DMS79 treated with DMSO at 0.1 percent for 48 hours (cell line): ENCODE measurements around the gene ZGRF1.
"Not testable (repeated sequence)": the region's sequence is repeated elsewhere in the genome, so short reads cannot be mapped to it uniquely, and the experiment has no call there.

Source experiments
- DNase-seq: peaks from one replicate; lab custom pipeline; 2025; lab: John Stamatoyannopoulos, UW

The ZGRF1 gene

DNA sequence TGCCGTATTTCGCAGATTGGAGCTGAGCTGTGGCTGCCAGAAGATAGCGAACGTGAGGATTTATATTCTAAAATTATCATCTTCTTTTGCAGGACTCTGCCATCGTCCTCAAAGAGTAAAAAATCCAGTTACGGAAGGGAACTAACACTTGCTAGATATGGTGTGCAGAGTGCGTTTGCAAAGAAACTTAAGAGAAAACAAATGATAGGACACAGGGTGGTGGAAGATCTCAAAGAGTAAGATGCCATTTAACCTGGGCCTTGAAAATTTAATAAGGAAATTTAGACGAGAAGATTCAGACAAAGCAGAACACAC, 800 bp upstream of the ZGRF1 start:
- DNase-seq: no peak

DNA sequence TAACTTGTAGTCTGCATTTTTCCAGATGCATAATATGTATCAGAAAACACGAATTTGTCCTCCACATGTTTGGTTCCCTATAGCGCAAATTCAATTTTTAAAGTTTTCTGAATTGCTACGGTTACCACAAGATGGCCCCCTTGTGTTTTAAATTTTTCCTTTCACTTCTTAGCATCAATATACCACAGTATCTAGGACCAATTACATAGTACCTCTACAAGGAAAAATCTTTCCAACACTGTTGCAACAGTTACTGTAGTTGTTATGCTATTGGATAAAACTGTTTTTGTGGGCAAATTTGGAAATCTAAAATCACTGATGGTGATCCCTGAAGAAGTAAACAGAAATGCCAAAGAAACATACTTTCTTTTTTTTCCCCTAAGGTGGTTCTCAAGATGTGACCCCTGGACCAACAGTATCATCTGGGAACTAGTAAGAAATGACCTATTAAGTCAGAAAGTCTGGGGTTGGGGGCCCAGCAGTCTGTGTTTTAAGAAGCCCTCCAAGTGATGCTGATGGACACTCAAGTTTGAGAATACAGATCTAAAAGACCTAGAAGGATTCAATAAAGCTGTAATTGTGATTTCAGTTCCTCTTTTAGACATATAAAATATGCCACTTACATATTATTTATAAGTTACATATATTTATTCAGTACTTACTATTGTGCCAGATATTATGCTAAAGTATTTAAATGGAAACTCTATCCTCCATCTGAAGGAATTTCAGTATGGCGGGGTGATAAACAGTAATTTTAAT, 3.1 kb downstream of the ZGRF1 start:
- peak; percentile 0 for DNase-seq

DNA sequence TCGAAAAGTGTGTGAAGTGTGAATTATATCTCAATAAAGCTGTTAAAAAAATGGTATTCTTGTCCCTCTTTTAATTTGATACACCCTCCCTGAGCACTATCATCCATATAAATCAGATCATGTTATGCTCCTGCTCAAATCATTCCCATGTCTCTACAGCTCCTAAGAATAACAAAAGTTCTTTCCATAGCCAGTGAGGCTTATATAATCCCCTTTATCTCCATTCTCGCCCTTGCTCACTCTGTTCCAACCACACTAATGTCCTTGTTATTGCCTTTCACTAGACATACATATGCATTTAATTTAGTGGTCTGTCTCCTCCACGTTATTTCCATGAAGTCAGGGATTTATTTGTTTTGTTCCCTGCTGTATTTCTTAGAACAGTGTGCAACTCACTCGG, 10.5 kb downstream of the ZGRF1 start:
- no peak for DNase-seq

DNA sequence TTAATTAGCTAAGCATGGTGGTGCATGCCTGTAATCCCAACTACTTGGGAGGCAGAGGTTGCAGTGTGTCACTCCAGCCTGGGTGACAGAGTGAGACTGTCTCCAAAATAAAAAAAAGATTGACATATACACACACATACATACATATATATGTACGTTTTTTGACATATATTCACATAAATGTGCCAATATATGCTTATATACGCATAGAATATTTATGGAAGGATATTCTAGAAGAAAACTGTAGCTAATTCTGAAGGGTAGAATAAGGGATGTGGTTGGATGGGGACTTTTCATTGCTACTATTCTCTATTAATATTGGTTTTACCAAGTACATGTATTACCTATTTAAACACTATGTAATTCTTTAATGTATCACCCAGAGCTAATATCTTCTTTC, 19.7 kb downstream of the ZGRF1 start:
- DNase-seq: no peak

DNA sequence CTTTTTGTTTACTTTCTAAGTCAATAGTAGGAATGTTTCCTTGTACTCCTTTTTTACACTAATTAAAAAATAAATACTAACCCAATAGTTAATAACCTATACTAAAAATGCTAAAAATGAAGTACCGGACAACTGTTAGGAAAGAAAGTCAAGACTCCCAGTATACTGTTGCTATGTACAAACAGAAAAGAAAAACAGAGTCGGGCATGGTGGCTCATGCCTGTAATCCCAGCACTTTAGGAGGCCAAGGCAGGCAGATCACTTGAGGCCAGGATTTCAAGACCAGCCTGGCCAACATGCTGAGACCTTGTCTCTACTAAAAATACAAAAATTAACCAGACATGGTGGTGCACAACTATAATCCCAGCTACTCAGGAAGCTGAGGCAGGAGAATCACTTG, 23.9 kb downstream of the ZGRF1 start:
- DNase-seq: not testable (repeated sequence)

DNA sequence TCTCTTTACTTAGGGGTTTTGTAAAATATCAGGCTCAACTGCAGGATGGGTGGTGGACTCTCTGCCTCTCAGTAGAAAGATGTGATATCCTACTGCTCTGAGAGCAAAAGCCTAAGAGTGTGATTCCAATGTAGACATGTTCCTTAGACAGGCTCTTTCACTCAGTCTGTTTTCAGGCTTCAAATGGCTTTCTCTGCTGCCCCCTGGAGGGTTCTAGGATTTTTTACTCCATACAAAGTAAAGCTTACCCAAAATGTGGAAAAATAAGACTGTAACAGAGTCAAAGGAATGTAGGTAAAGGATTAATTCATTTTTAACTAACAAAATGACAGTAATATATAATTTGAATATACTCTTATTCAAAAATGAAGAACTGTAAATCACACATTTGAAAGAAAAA, 32.1 kb downstream of the ZGRF1 start:
- peak; percentile 7 for DNase-seq

DNA sequence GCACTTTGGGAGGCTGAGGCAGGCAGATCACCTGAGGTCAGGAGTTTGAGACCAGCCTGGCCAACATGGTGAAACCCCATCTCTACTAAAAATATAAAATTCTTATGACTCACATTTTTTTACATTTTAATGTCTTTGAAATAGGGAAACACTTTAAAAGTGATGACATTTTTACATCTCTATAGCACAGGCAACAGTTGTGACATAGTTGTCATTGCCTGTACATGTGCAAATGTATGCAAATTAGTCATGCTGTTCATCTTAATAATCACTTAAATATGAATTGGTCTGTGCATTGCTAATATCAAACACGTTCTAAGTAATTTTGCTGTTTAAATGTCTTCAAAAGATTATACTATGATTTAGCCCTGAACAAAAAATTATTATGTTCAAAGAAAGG, 41.7 kb downstream of the ZGRF1 start:
- no peak for DNase-seq

DNA sequence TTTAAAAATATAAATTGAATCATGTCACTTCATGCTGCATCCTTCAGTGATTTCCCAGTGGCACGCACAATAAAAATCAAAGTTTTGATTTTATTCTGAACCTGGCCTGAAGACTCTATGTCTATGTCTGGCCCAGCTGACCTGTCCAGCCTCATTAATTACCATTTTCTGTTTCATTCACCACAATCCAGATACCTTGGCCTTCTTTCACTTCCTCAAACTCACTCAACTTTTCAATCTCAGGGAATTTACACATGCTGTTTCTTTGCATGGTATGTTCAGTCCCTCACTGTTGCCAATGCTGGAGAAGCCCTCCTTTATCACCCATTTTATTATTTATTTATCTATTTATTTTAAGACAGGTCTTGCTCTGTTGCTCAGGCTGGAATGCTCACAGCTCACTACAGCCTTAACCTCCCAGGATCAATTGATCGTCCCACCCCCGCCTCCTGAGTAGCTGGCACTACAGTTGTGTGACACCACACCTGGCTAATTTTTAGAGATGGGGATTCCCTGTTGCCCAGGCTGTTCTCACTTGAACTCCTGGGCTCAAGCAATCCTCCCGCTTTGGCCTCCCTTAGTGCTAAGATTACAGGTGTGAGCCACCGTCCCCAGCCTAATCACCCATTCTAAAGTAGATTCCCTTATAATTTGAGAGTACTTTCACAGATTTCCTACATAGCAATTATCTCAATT, 43.1 kb downstream of the ZGRF1 start:
- no peak for DNase-seq

DNA sequence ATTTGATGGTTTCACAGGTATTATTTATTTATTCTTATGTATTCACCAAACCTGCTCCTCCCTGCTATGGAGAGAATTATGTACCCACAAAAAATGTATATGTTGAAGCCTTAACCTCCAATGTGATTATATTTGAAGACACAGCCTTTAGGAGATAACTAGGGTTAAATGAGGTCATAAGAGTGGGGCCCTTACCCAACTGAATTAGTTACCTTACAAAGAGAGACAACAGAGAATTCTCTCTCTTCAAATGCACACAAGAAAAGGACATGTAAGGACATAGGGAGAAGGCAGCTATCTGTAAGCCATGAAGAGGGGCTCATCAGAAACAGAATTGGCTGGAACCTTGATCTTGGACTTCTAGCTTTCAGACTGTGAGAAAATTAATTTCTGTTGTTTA, 44.0 kb downstream of the ZGRF1 start:
- no peak for DNase-seq

DNA sequence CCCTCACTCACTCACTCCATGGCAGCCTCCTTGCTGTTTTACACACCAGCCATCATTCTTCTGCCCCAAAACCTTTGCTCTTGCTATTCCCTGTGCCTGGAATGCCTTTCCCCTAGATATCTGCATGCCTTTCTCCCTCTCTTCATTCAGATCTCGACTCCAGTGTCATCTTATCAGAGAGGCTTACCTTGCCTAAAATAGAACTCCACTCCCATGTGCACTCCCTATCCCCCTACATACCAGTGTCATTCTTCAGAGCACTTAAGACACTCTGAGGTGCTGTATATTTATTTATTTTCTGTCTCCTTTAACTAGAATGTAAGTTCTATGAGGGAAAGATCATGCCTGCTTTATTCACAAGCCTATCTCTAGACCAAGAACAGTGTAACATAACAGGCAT, 45.1 kb downstream of the ZGRF1 start:
- no peak for DNase-seq

DNA sequence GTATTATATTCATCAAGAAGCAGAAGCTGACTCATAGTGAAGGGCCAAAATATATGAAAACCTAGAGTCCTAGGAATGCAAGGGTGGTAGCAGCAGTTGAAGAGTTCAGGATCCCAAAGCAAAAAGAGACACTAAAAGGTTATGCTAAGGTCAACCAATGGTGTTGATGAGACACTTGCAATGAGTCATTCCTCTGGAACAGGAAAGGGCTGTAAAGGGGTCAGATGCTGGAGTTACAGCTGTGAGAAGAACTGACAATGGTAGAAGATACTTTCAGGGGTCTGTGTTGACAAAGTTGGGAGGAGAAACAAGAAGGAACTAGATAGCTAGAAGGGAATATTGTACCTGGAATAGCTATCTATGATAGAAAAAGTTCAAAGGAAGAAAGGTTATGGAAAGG, 47.5 kb downstream of the ZGRF1 start:
- no peak for DNase-seq

DNA sequence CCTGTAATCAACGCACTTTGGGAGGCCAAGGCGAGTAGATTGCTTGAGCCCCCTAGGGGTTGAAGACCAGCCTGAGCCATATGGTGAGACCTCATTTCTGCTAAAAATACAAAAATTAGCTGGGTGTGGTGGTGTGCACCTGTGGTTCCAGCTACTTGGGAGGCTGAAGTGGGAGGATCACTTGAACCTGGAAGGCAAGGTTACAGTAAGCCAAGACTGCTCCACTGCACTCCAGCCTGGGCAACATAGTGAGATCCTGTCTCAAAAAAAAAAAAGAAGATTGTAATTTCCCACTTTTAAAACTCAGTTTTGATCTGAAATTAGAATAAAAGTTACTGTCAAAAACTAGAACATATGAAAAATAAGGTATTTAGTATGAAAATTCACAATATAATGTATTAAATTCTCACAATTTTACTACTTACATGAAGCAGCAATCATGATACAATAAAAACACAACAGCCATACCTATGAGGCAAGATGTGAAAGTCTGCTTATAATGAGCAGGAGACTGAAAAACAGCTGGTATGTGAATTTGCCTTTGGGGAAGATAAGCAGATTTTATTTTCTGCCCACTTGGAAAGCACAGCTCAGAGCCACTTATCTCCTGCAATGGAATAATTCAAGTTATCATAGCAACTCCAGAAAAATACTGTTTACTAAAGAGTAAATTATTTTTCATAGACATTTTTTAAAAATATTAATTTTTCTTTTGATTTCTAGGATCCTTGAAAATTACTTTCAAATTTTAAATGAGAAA, 50.6 kb downstream of the ZGRF1 start:
- DNase-seq: no peak

DNA sequence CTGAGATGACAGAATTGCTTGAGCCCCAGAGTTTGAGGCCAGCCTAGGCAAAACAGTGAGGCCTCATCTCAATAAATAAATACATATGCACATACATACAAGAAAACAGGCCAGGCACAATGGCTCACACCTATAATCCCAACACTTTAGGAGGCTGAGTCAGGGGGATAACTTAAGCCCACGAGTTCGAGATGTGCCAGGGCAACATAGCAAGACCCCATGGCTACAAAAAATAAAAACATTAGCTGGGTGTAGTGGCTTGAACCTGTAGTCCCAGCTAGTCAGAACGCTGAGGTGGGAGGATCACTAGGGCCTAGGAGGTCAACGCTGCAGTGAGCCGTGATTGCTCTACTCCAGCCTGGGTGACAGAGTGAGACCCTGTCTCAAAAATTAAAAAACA, 69.2 kb downstream of the ZGRF1 start:
- DNase-seq: no peak

DNA sequence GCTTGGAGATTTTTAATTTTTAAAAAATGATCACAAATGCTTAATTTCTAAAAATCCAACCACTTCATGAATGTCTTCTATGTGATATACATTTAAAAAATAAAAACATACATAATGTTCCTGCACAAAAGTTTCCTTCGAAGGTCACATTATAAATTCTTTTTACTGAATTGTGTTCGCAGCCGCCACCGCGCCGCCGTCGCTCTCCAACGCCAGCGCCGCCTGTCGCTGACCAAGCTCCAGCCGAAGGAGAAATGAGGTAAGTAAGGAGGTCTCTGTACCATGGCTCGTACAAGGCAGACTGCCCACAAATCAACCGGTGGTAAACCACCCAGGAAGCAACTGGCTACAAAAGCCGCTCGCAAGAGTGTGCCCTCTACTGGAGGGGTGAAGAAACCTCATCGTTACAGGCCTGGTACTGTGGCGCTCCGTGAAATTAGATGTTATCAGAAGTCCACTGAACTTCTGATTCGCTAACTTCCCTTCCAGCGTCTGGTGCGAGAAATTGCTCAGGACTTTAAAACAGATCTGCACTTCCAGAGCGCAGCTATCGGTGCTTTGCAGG, 71.9 kb downstream of the ZGRF1 start:
- DNase-seq: no peak

DNA sequence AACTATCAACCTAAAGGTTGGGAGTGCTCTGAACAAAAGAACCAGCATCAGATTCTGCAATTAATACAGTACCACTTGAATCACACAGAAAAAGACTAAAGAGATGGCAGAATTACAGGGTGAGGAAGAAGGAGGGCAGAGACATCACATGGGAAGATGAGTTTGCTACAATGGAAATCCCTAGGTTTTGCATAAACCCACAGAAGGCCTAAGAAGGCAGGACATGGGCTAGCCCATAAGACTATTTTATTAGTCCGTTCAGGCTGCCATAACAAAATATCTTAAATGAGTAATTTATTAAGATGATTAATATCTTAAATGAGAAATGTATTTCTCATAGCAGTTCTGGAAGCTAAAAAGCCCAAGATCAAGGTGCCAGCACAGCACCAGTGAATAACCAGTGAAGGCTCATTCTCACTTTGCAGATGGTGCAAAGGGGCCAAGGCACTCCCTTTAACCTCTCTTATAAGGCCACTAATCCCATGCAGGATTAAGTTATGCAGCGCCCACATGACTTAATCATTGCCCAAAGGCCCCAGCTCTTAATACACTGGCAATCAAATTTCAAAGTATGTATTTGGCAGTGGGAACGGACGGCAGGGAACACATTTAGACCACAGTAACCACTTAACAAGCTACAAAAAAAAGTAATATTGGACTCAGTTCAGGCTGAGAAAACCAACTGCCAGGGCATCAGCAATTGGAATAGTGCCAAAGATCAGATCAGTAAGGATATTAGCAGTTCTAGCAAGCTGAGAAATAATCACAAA, 73.1 kb downstream of the ZGRF1 start:
- peak; percentile 36 for DNase-seq

DNA sequence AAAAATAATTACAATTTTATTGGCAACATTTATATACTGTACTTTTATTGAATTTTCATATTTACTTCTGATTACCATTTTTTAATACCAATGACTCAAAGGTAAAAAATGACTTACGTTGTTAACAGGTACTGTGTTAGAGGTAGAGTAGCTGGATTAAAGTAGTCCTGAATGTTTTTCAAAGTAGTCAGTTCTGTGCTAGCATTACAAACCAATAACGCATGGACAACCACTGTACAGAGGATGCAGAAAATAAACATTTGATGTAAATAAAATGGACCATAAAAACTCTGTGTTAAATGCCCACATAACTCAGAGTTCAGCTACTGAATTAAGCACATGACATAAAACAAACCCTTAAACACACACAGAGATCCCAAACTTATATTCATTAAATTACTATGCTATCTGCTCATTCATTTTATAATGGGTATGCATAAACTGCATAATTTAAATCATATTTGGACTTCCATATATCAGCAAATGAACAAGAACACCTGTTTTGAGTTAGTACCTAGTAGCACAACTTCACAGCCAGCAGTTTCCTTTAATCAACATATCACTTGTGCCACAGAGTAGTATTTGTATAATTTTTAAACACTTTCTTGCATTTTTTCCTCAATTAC, 74.3 kb downstream of the ZGRF1 start:
- no peak for DNase-seq

DNA sequence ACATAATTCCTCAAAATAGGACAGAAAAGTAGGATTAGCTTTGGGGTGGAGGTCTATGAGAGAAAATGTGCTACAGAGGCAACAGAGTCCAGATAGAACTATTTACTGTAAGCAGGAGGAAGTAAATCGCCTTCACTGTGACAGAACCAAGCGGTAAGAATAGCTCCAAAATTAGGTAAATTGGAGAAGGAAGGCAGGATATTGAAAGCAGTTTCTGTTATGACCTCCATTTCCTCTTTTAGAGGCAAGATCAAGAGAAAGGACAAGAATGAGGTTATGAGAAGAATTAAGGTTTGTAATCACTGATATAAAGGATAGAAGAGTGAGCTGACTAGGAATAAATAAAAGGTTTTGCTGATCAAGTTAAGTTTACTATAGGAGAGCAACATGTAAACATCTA, 76.6 kb downstream of the ZGRF1 start:
- DNase-seq: no peak

DNA sequence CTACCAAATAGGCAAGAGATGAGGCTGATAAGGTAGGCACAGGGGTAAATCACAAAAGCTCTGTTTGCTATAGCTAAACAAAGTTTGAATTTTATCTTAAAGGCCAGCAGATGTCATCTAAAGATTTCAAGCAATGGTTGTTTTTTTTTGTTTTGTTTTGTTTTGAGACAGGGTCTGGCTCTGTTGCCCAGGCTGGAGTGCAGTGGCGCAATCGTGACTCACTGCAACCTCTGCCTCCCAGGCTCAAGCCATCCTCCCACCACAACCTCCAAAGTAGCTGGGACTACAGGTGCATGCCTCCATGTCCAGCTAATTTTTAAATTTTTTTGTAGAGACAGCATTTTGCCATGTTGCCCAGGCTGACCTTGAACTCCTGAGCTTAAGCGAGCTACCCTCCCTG, 77.7 kb downstream of the ZGRF1 start:
- no peak for DNase-seq

DNA sequence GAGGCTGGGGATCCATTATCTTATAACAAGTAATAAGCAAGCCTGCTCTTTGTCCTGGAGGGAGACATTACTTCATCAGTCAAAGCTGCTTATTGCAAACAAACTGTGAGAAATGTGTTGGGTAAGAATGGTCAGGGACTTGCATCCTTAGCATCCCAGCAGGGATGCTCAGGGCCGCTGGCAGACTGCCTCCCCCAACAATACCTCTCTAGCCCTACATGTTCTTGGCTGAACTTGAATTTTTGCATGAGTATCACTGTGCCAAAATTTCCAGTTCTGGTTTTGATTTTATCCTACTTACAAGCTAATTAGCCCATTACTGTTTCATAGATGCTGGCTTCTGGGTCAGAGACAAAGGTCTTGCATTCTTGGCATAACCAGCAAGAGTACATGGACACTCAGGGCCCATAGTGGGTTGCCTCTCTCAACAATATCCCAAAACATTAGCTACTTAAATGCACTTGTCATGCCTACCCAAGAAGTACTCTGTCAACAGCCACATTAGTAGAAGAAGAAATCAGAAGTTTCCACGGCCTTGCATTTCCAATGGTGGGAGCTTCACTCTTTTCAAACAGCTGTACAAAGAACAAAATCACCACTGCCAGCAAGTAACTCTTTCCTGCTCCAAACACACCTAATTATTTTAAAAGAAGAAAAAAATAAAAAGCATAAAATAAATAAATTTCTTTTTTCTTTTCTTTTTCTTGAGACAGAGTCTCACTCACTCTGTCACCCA, 78.9 kb downstream of the ZGRF1 start:
- peak; percentile 85 for DNase-seq

DNA sequence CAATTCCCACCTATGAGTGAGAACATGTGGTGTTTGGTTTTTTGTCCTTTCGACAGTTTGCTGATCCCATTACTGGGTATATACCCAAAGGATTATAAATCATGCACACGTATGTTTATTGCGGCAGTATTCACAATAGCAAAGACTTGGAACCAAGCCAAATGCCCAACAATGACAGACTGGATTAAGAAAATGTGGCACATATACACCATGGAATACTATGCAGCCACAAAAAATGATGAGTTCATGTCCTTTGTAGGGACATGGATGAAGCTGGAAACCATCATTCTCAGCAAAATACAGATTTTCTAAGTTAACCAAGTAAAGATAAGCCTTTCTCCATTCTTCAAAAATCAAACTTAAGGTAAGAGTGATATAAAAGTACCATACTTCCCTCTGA, 82.4 kb downstream of the ZGRF1 start:
- not testable (repeated sequence) for DNase-seq

DNA sequence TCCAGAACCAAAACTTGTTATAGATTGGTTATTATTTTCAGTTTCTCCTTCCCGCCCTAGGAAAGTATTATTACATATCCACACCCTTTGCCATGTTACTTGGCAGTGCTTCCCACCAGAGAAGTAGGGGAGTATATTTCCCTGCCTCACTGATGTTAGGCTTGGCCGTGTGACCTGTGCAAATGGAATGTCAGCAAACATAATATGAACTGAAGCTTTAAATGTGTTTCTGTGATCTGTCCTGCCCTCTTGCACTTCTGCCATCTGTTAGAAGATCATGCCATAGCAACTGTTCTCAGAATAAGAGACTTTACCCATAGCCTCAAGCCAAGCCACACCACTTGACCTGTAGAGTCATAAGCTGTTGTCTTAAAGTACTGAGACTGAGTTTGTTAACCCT, 84.0 kb downstream of the ZGRF1 start:
- no peak for DNase-seq
